K562 (cell line): Measurements from ENCODE around the gene PIK3AP1. TPM values are rescaled to one million over a fixed set of nuclear protein-coding genes. Genes with fewer than 3 reads are reported as not detected.

Source experiments
- ATAC-seq: fragments of 200-7000 bp; cut with Tn5 transposase; 3 replicates; pipeline ENCODE4 v1.9.1; 2020; ENCODE audit warnings: moderate library complexity
- BruUV-seq: library from RNA; stranded (reverse); fragments of 400-500 nt; replicated peaks from 2 replicates; lab custom pipeline; 2021; lab: Mats Ljungman, UMichigan
- CTCF ChIA-PET: fragments of 300-600 bp; formaldehyde crosslinking; extraction: SDS; loops from one replicate; lab custom pipeline; 2021; ENCODE audit warnings: low intra/inter-chr PET ratio; lab: Yijun Ruan, JAX
- POLR2A ChIA-PET: fragments of 300-600, 350-650 bp; sonication (Branson Sonifier 250); formaldehyde crosslinking; extraction: SDS; loops from one replicate; lab custom pipeline; 2021; ENCODE audit warnings: antibody characterized with exemption, inconsistent platforms; lab: Yijun Ruan, JAX
- DNase-seq, 4 experiments: peaks; one replicate each; pipeline versions ENCODE4 v3.0.0 to v3.0.0-alpha.2; 2011 to 2018; ENCODE audit warnings: low spot score in 3 of 4, mixed read lengths in 3 of 4; ENCODE audit errors: extremely low read depth in 1 of 4
- FAIRE-seq: peaks from 2 replicates; lab custom pipeline; 2011; peaks lifted over from hg19 to GRCh38; lab: Jason Lieb, UNC
- H2AFZ ChIP-seq: 2 replicates; pipeline ENCODE4 v1.6.0; 2011; ENCODE audit warnings: low read depth, low read length, control low read depth, inconsistent platforms
- H3K27ac ChIP-seq: fragments of 200-600 bp; 3 replicates; pipeline ENCODE4 v1.8.0; 2011; ENCODE audit warnings: low read depth, mild to moderate bottlenecking, control low read depth, inconsistent platforms, low read length, moderate library complexity, mixed read lengths; ENCODE audit errors: extremely low read depth
- H3K27me3 ChIP-seq, 2 experiments: fragments of 300-600 bp in 1 of 2; 2 replicates in 1 of 2; 3 replicates in 1 of 2; pipeline versions ENCODE4 v1.6.0 to v1.8.0; 2011; ENCODE audit warnings: inconsistent platforms in 2 of 2, low read length in 2 of 2, mild to moderate bottlenecking in 1 of 2, mixed read lengths in 1 of 2, moderate library complexity in 1 of 2; ENCODE audit not compliant: control insufficient read depth in 2 of 2, insufficient read depth in 2 of 2
- H3K36me3 ChIP-seq: fragments of 300-600 bp; 3 replicates; pipeline ENCODE4 v1.8.0; 2011; ENCODE audit warnings: mild to moderate bottlenecking, low read length, inconsistent platforms; ENCODE audit not compliant: control insufficient read depth, insufficient read depth
- H3K4me1 ChIP-seq, 2 experiments: fragments of 200-600 bp in 1 of 2; replicated peaks in 1 of 2; 2 replicates in 1 of 2; 3 replicates in 1 of 2; pipeline versions ENCODE4 v1.5.1 to v1.8.0; 2011; ENCODE audit warnings: inconsistent platforms in 2 of 2, low read length in 2 of 2, mild to moderate bottlenecking in 1 of 2, mixed read lengths in 1 of 2, moderate library complexity in 1 of 2; ENCODE audit not compliant: control insufficient read depth in 2 of 2, insufficient read depth in 2 of 2
- H3K4me2 ChIP-seq: 2 replicates; pipeline ENCODE4 v1.6.1; 2011; ENCODE audit warnings: low read length, control low read depth, inconsistent platforms, mixed read lengths; ENCODE audit not compliant: insufficient read depth
- H3K4me3 ChIP-seq: fragments of 200-600 bp; sonication (generic), shearing (Covaris generic); 2 replicates; pipeline ENCODE4 v1.5.1; 2016; ENCODE audit warnings: control low read depth, inconsistent platforms
- H3K79me2 ChIP-seq: fragments of 200-600 bp; 3 replicates; pipeline ENCODE4 v1.8.0; 2011; ENCODE audit warnings: low read length, inconsistent platforms; ENCODE audit not compliant: control insufficient read depth, insufficient read depth
- H3K9ac ChIP-seq, 2 experiments: 2 replicates each; pipeline versions ENCODE4 v1.6.0 to v1.6.1; 2011; ENCODE audit warnings: low read depth in 2 of 2, low read length in 2 of 2, control low read depth in 1 of 2, inconsistent platforms in 1 of 2, mild to moderate bottlenecking in 1 of 2, mixed read lengths in 1 of 2; ENCODE audit not compliant: insufficient read depth in 1 of 2
- H3K9me1 ChIP-seq: one replicate; pipeline ENCODE4 v1.6.0; 2011; ENCODE audit warnings: inconsistent platforms, mild to moderate bottlenecking, low read length, moderate library complexity; ENCODE audit not compliant: control insufficient read depth, insufficient read depth
- H3K9me3 ChIP-seq: replicated peaks from 2 replicates; pipeline ENCODE4 v1.5.1; 2011; ENCODE audit warnings: low read depth, low read length, inconsistent platforms; ENCODE audit not compliant: control insufficient read depth, insufficient read depth
- H4K20me1 ChIP-seq: replicated peaks from 2 replicates; pipeline ENCODE4 v1.6.1; 2011; ENCODE audit warnings: low read length, inconsistent platforms, mixed read lengths; ENCODE audit not compliant: control insufficient read depth, insufficient read depth
- EHMT2 ChIP-seq: fragments of 450-650 bp; IDR thresholded peaks from 2 replicates; pipeline ENCODE4 v1.6.1; 2018; ENCODE audit warnings: antibody characterized with exemption
- ELK3 ChIP-seq: fragments of 450-650 bp; formaldehyde crosslinking; IDR thresholded peaks from 2 replicates; pipeline ENCODE4 v1.4.0; 2020; ENCODE audit warnings: mild to moderate bottlenecking
- GABPB1 ChIP-seq: sonication (generic); formaldehyde crosslinking; IDR thresholded peaks from 2 replicates; pipeline ENCODE4 v1.8.0; 2022; ENCODE audit warnings: mild to moderate bottlenecking, missing genetic modification reagents
- HIVEP1 ChIP-seq: fragments of 250-450 bp; sonication (Bioruptor Pico); IDR thresholded peaks from 2 replicates; pipeline ENCODE4 v1.4.0; 2020; ENCODE audit warnings: mild to moderate bottlenecking
- HNRNPH1 ChIP-seq: fragments of 200-400 bp; formaldehyde crosslinking; optimal IDR thresholded peaks from 2 replicates; pipeline ENCODE3; 2017; ENCODE audit warnings: low read depth, mild to moderate bottlenecking, low read length, moderate library complexity
- KLF13 ChIP-seq: fragments of 450-650 bp; IDR thresholded peaks from 2 replicates; pipeline ENCODE4 v1.6.1; 2016; ENCODE audit warnings: missing genetic modification characterization, low read depth, mild to moderate bottlenecking, missing compliant biosample characterization, moderate library complexity, borderline replicate concordance
- MEF2D ChIP-seq: conservative IDR thresholded peaks from 2 replicates; pipeline ENCODE4 v1.6.1; 2016; ENCODE audit warnings: low read depth, missing genetic modification characterization, missing compliant biosample characterization
- TFAM ChIP-seq: fragments of 250-450 bp; sonication (Bioruptor Pico); conservative IDR thresholded peaks from 2 replicates; pipeline ENCODE4 v1.5.0; 2021; ENCODE audit warnings: mild to moderate bottlenecking, moderate library complexity
- TOE1 ChIP-seq, 2 experiments: fragments of 450-650 bp in 1 of 2; sonication (generic) in 1 of 2; formaldehyde crosslinking in 1 of 2; IDR thresholded peaks; 2 replicates each; pipeline versions ENCODE4 v1.7.1 to v1.8.0; 2016 to 2022; ENCODE audit warnings: borderline replicate concordance in 2 of 2, mild to moderate bottlenecking in 2 of 2, antibody characterized with exemption in 1 of 2, inconsistent platforms in 1 of 2, low read depth in 1 of 2, missing genetic modification reagents in 1 of 2, moderate library complexity in 1 of 2
- ZHX1 ChIP-seq: fragments of 150-350 bp; conservative IDR thresholded peaks from 2 replicates; pipeline ENCODE4 v1.6.1; 2014; ENCODE audit warnings: low read length
- ZNF589 ChIP-seq: fragments of 200-800 bp; sonication (Bioruptor generic); IDR thresholded peaks from 2 replicates; pipeline ENCODE4 v1.6.1; 2016; ENCODE audit warnings: low read depth, missing genetic modification characterization, missing compliant biosample characterization
- WGBS: fragments of 100-300 bp; shearing (Covaris generic); methylation state at CpG from one replicate; pipeline ENCODE4 v1.1.6; 2016; ENCODE audit warnings: low coverage, mixed read lengths; ENCODE audit not compliant: insufficient coverage; ENCODE audit errors: missing lambda C conversion rate; 5-methylcytosine and 5-hydroxymethylcytosine counted together
- in situ Hi-C: fragments of 300-500 bp; cut with MboI; formaldehyde crosslinking; loops from 4 replicates; pipeline ENCODE4 v1.15.0; 2018; ENCODE audit warnings: inconsistent platforms, mixed read lengths
- intact Hi-C: fragments of 100-400 bp; cut with micrococcal nuclease; formaldehyde crosslinking; loops from 2 replicates; pipeline ENCODE4 v1.14.2; 2022
- polyA plus RNA-seq, 8 experiments: library from polyadenylated mRNA; depleted of rRNA in 4 of 8; stranded (reverse) in 5 of 8; unstranded in 3 of 8; fragments of >200 nt; fragmentation: Nextera tagmentation in 2 of 8; fragmentation: Illumina TruSeq in 1 of 8; extraction: Ambion mirVana in 2 of 8; extraction: Trizol in 1 of 8; gene quantifications; 2 replicates each; pipeline versions ENCODE4 v1.2.1 to v1.2.3, GENCODE V29; 2011 to 2014; ENCODE audit warnings: inconsistent platforms in 1 of 8, missing spikeins in 1 of 8
- total RNA-seq, 7 experiments: library from RNA; depleted of rRNA in 6 of 7; stranded (reverse); fragments of >200 nt in 6 of 7; fragmentation: Illumina TruSeq in 2 of 7; extraction: Trizol in 2 of 7; gene quantifications; 2 replicates each; pipeline versions ENCODE4 v1.2.1 to v1.2.3, GENCODE V29; 2011 to 2021; ENCODE audit warnings: low replicate concordance in 1 of 7
- TF ChIP-seq, protein P1 (sequence below): fragments of 250-450 bp; sonication (Bioruptor Pico); IDR thresholded peaks from 2 replicates; pipeline ENCODE4 v1.4.0; 2020; ENCODE audit warnings: mild to moderate bottlenecking, moderate library complexity, borderline replicate concordance

The PIK3AP1 gene
- total and polyA plus RNA-seq, 9 of the 15 experiments (the other 6 are each of a cell fraction or from before 2014, with no cell fraction given) = 0.20 to 2.4 (median 1.4) TPM

DNA sequence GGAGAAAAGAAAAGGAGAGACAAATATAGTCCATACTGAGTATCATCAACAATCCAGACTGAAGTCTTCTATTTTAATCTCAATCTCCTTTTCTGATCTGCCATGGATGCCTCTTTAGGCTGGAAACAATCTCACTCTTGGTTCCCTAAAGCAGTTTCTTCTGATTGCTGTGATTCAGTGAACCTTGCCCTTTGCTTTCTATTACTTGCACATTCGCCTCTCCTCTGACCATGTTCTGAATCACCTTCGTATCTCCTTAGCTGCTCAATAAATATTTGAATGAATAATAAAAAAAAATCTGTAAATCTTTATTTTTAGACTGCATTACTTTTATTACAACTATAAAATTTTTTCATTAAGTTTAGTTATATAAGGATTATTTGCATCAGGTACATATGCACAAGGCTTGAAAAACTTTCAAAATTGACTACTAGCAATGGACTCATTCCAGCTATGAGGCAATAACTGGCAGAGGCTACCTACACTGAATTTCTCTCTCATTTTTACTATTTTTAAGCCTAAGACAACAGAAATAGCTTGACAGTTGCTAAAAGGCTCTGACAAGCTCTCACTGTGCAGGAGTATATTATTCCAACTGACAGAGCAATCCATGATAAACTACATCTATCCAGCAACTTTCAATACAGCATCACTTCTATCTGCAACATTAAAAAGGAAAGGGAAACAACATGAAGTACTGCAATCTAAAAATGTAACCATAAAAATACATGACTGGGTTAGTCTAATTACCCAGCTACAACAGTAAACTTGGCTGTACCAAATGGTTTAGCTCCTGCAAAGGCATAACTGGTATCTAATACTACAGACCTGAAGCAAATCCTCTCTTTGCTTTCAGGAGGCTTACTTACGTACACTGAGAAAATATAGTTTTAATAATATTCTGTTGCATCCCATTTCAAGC lies 159.1 kb downstream of the PIK3AP1 start (continued):
- no peak for TF ChIP-seq ZHX1
- TF ChIP-seq HIVEP1 (CRISPR knock-in tag) = no peak
- TF ChIP-seq ZNF589 (CRISPR knock-in tag) = no peak

DNA sequence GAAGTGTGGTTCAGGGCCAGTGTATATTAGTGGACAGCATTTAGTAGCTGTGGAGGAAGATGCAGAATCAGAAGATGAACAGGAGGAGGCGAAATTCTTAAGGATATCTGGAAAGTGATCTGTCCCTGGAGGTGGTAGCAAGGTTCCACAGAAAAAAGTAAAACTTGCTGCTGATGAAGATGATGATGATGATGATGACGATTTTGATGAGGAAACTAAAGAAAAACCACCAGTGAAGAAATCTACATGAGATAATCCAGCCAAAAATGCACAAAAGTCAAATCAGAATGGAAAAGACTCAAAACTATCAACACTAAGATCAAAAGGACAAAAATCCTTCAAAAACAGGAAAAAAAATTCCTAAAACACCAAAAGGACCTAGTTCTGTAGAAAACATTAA lies 159.8 kb downstream of the PIK3AP1 start:
- in situ Hi-C loops = no loop called here
- peaks cover 11% of the 10 kb centered on the region; the same call in 1 of the 3 replicates for H3K79me2 ChIP-seq
- BruUV-seq = no TSS peak
- no peaks in the 10 kb centered on the region for H3K9me3 ChIP-seq
- intact Hi-C loops = no loop called here
- no peaks in the 10 kb centered on the region for H4K20me1 ChIP-seq
- no peaks in the 10 kb centered on the region for H3K9me1 ChIP-seq
- H3K4me3 ChIP-seq = no peak overlapping the region
- ChIA-PET CTCF (no interaction called here), POLR2A (no interaction called here)
- WGBS = 89% methylated on average over 2 of the region's 2 CpGs
- H3K36me3 ChIP-seq = peaks cover 79% of the 10 kb centered on the region
- no peak for FAIRE-seq
- no peak overlapping the region for H2AFZ ChIP-seq
- DNase-seq = no peak
- H3K27ac ChIP-seq = no peak overlapping the region
- H3K4me1 ChIP-seq = no peaks in the 10 kb centered on the region; a peak in 1 of 5 replicates
- H3K9ac ChIP-seq = no peak overlapping the region
- no peak for ATAC-seq
- no peak overlapping the region for H3K4me2 ChIP-seq
- no peaks in the 10 kb centered on the region for H3K27me3 ChIP-seq
- TF ChIP-seq GABPB1 (CRISPR knock-in tag) (no peak), TOE1 (IDR thresholded peaks at IDR 0.05; ENCODE audit: borderline replicate concordance) (no peak), TOE1 (CRISPR knock-in tag; IDR thresholded peaks at IDR 0.05; ENCODE audit: borderline replicate concordance, low read depth) (no peak), MEF2D (tag) (no peak), HNRNPH1 (no peak), TFAM (CRISPR knock-in tag) (no peak), ELK3 (no peak), EHMT2 (no peak), KLF13 (tag) (no peak)
- TF ChIP-seq, protein P1, sequence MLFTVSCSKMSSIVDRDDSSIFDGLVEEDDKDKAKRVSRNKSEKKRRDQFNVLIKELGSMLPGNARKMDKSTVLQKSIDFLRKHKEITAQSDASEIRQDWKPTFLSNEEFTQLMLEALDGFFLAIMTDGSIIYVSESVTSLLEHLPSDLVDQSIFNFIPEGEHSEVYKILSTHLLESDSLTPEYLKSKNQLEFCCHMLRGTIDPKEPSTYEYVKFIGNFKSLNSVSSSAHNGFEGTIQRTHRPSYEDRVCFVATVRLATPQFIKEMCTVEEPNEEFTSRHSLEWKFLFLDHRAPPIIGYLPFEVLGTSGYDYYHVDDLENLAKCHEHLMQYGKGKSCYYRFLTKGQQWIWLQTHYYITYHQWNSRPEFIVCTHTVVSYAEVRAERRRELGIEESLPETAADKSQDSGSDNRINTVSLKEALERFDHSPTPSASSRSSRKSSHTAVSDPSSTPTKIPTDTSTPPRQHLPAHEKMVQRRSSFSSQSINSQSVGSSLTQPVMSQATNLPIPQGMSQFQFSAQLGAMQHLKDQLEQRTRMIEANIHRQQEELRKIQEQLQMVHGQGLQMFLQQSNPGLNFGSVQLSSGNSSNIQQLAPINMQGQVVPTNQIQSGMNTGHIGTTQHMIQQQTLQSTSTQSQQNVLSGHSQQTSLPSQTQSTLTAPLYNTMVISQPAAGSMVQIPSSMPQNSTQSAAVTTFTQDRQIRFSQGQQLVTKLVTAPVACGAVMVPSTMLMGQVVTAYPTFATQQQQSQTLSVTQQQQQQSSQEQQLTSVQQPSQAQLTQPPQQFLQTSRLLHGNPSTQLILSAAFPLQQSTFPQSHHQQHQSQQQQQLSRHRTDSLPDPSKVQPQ = no peak
